Endothelial cell of umbilical vein (primary cell): ENCODE results near the gene IL23A. TPM values are rescaled to one million over a fixed set of nuclear protein-coding genes. Genes with fewer than 3 reads are reported as not detected.

ENCODE experiments used
- BruUV-seq: library from RNA; stranded (reverse); fragments of 400-500 nt; replicated peaks from 2 replicates; lab custom pipeline; 2021; lab: Mats Ljungman, UMichigan
- CTCF ChIA-PET: fragments of 300-600, 350-600 bp; sonication (Branson Sonifier 250); formaldehyde crosslinking; loops from one replicate; lab custom pipeline; 2021; ENCODE audit warnings: antibody characterized with exemption, inconsistent platforms; lab: Charles Lee
- POLR2A ChIA-PET: fragments of 300-600, 350-600 bp; sonication (Branson Sonifier 250); formaldehyde crosslinking; loops from one replicate; lab custom pipeline; 2021; ENCODE audit warnings: antibody characterized with exemption, inconsistent platforms; lab: Charles Lee
- DNase-seq: peaks from one replicate; pipeline ENCODE4 v3.0.0-alpha.2; 2011; ENCODE audit warnings: low read depth, low spot score
- FAIRE-seq: peaks from 2 replicates; lab custom pipeline; 2011; peaks lifted over from hg19 to GRCh38; lab: Jason Lieb, UNC
- H2AFZ ChIP-seq: 2 replicates; pipeline ENCODE4 v1.6.0; 2012; ENCODE audit warnings: low read depth, low read length, control low read depth, inconsistent platforms
- H3K27ac ChIP-seq: 2 replicates; pipeline ENCODE4 v1.5.1; 2011; ENCODE audit warnings: low read depth, mild to moderate bottlenecking, control low read depth, low read length, moderate library complexity; ENCODE audit not compliant: insufficient read depth
- H3K27me3 ChIP-seq, 2 experiments: 2 replicates each; pipeline versions ENCODE4 v1.6.0 to v1.6.1; 2011; ENCODE audit warnings: low read length in 2 of 2, mixed read lengths in 1 of 2; ENCODE audit not compliant: control insufficient read depth in 2 of 2, insufficient read depth in 2 of 2
- H3K36me3 ChIP-seq, 2 experiments: 2 replicates in 1 of 2; 3 replicates in 1 of 2; pipeline ENCODE4 v1.5.1; 2011; ENCODE audit warnings: low read length in 2 of 2, mild to moderate bottlenecking in 1 of 2, moderate library complexity in 1 of 2; ENCODE audit not compliant: control insufficient read depth in 2 of 2, insufficient read depth in 2 of 2; ENCODE audit errors: extremely low read depth in 1 of 2
- H3K4me1 ChIP-seq: 3 replicates; pipeline ENCODE4 v1.5.1; 2011; ENCODE audit warnings: mild to moderate bottlenecking, low read length; ENCODE audit not compliant: control insufficient read depth, insufficient read depth; ENCODE audit errors: extremely low read depth
- H3K4me2 ChIP-seq: 2 replicates; pipeline ENCODE4 v1.6.1; 2011; ENCODE audit warnings: low read length, control low read depth, mixed read lengths; ENCODE audit not compliant: insufficient read depth
- H3K4me3 ChIP-seq, 3 experiments: fragments of 200-600 bp in 1 of 3; sonication (generic), shearing (Covaris generic) in 1 of 3; replicated peaks in 1 of 3; 2 replicates each; pipeline ENCODE4 v1.5.1; 2011 to 2016; ENCODE audit warnings: control low read depth in 3 of 3, low read length in 3 of 3, mild to moderate bottlenecking in 2 of 3, inconsistent platforms in 1 of 3, low read depth in 1 of 3, moderate library complexity in 1 of 3; ENCODE audit not compliant: insufficient read depth in 1 of 3
- H3K79me2 ChIP-seq: 2 replicates; pipeline ENCODE4 v1.6.0; 2012; ENCODE audit warnings: low read length, inconsistent platforms; ENCODE audit not compliant: control insufficient read depth, insufficient read depth
- H3K9ac ChIP-seq: replicated peaks from 2 replicates; pipeline ENCODE3; 2011; ENCODE audit warnings: low read length, control low read depth; ENCODE audit not compliant: insufficient read depth; ENCODE audit errors: extremely low read depth
- H3K9me1 ChIP-seq: replicated peaks from 3 replicates; pipeline ENCODE4 v1.6.0; 2011; ENCODE audit warnings: mild to moderate bottlenecking, low read length; ENCODE audit not compliant: control insufficient read depth, insufficient read depth; ENCODE audit errors: extremely low read depth
- H3K9me3 ChIP-seq: replicated peaks from 2 replicates; pipeline ENCODE4 v1.5.1; 2012; ENCODE audit warnings: low read length, inconsistent platforms; ENCODE audit not compliant: control insufficient read depth, insufficient read depth
- H4K20me1 ChIP-seq: replicated peaks from 2 replicates; pipeline ENCODE3; 2011; ENCODE audit warnings: mild to moderate bottlenecking, low read length; ENCODE audit not compliant: control insufficient read depth, insufficient read depth; ENCODE audit errors: extremely low read depth
- EZH2 ChIP-seq: IDR thresholded peaks from 2 replicates; pipeline ENCODE4 v1.6.1; 2012; ENCODE audit warnings: borderline replicate concordance, low read depth, mild to moderate bottlenecking, moderate library complexity, low read length, inconsistent platforms; ENCODE audit not compliant: severe bottlenecking
- FOS ChIP-seq: IDR thresholded peaks from 2 replicates; pipeline ENCODE4 v1.6.1; 2011; ENCODE audit warnings: mild to moderate bottlenecking, low read length, moderate library complexity, borderline replicate concordance; ENCODE audit not compliant: insufficient read depth
- GATA2 ChIP-seq: IDR thresholded peaks from 2 replicates; pipeline ENCODE4 v1.7.0; 2011; ENCODE audit warnings: low read depth, mild to moderate bottlenecking, moderate library complexity, mixed read lengths, low read length; ENCODE audit not compliant: insufficient read length, insufficient read depth
- JUN ChIP-seq: IDR thresholded peaks from 2 replicates; pipeline ENCODE4 v1.6.1; 2011; ENCODE audit warnings: borderline replicate concordance, low read depth; ENCODE audit not compliant: insufficient read length, insufficient read depth
- MYC ChIP-seq: IDR thresholded peaks from one replicate; pipeline ENCODE4 v1.6.1; 2011; ENCODE audit warnings: mild to moderate bottlenecking, low read depth, low read length
- POLR2A ChIP-seq: IDR thresholded peaks from 2 replicates; pipeline ENCODE4 v1.6.1; 2012; ENCODE audit warnings: low read depth, mild to moderate bottlenecking, control low read depth, low read length
- POLR2AphosphoS5 ChIP-seq: IDR thresholded peaks from 2 replicates; pipeline ENCODE4 v1.6.1; 2012; ENCODE audit warnings: low read depth, mild to moderate bottlenecking, control low read depth, low read length, moderate library complexity; ENCODE audit not compliant: insufficient read depth
- dilution Hi-C: fragments of 300-500 bp; cut with MboI; formaldehyde crosslinking; loops from one replicate; pipeline ENCODE4 v1.15.0; 2019; ENCODE audit warnings: low sequenced_read_pairs; ENCODE audit not compliant: extremely low pct_ligation_motif_present
- intact Hi-C: fragments of 100-400 bp; cut with micrococcal nuclease; formaldehyde crosslinking; loops from one replicate; pipeline ENCODE4 v1.10.0; 2022
- polyA plus RNA-seq, 4 experiments: library from polyadenylated mRNA; depleted of rRNA in 3 of 4; stranded (reverse) in 3 of 4; unstranded in 1 of 4; fragments of >200 nt; gene quantifications; 2 replicates each; pipeline versions ENCODE4 v1.2.1 to v1.2.3, GENCODE V29; 2011 to 2012; ENCODE audit warnings: missing spikeins in 1 of 4
- total RNA-seq: library from RNA; stranded (reverse); gene quantifications from 2 replicates; pipeline ENCODE4 v1.2.3, GENCODE V29; 2021
- TF ChIP-seq, protein P1 (sequence below), 2 donors: IDR thresholded peaks; 1 replicate in 1 of 2; 2 replicates in 1 of 2; pipeline ENCODE4 v1.5.1; 2011; ENCODE audit warnings: low read length in 2 of 2, mild to moderate bottlenecking in 2 of 2, moderate library complexity in 2 of 2, control low read depth in 1 of 2, inconsistent platforms in 1 of 2, low read depth in 1 of 2; ENCODE audit not compliant: insufficient read depth in 1 of 2; ENCODE audit errors: extremely low read depth in 1 of 2
- TF ChIP-seq, protein P2 (sequence below): IDR thresholded peaks from 2 replicates; pipeline ENCODE4 v1.6.1; 2011; ENCODE audit not compliant: insufficient read depth, insufficient read length

IL23A gene
- total and polyA plus RNA-seq, 2 donors (not counting 3 experiments of a cell fraction or from before 2014, with no cell fraction given) = 0.12 TPM; not detected in 1

DNA sequence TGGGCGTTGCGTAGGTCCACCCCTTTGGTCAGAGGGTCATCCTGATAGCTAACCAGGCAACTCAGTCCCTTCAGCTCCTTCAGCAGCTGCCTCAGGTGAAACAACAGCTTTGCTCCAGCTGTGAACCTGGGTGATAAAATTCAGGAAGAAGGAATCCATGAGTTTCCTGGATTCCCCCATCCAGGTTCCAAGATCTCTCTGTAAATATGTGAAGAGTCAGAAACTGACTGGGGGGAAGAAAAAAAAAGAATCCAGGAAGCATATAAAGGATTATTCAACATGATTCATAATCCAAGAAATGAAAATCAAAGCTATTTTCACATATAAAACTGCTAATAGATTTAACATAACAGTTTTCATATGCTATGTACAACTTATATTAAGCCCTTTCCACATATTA is 12.6 kb downstream of the IL23A start:
- FAIRE-seq = no peak
- H3K36me3 ChIP-seq = peaks cover 23 to 54% of the 10 kb centered on the region in 2 experiments
- intact Hi-C loops = no loop called here
- H4K20me1 ChIP-seq = no peaks in the 10 kb centered on the region
- dilution Hi-C loops = no loop called here
- no peak overlapping the region for H3K4me2 ChIP-seq
- H3K4me1 ChIP-seq = no peaks in the 10 kb centered on the region
- no peaks in the 10 kb centered on the region for H3K9me3 ChIP-seq
- H3K4me3 ChIP-seq = no peak overlapping the region
- TF ChIP-seq JUN (no peak), GATA2 (no peak), MYC (no peak), POLR2AphosphoS5 (no peak), EZH2 (no peak), POLR2A (no peak), FOS (no peak)
- TF ChIP-seq, protein P1, sequence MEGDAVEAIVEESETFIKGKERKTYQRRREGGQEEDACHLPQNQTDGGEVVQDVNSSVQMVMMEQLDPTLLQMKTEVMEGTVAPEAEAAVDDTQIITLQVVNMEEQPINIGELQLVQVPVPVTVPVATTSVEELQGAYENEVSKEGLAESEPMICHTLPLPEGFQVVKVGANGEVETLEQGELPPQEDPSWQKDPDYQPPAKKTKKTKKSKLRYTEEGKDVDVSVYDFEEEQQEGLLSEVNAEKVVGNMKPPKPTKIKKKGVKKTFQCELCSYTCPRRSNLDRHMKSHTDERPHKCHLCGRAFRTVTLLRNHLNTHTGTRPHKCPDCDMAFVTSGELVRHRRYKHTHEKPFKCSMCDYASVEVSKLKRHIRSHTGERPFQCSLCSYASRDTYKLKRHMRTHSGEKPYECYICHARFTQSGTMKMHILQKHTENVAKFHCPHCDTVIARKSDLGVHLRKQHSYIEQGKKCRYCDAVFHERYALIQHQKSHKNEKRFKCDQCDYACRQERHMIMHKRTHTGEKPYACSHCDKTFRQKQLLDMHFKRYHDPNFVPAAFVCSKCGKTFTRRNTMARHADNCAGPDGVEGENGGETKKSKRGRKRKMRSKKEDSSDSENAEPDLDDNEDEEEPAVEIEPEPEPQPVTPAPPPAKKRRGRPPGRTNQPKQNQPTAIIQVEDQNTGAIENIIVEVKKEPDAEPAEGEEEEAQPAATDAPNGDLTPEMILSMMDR (IDR thresholded peaks at IDR 0.05; ENCODE audit: extremely low read depth in 1 of 2, insufficient read depth in 1 of 2, low read depth in 1 of 2, low read length in 2 of 2) = no peak
- TF ChIP-seq, protein P2, sequence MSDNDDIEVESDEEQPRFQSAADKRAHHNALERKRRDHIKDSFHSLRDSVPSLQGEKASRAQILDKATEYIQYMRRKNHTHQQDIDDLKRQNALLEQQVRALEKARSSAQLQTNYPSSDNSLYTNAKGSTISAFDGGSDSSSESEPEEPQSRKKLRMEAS = no peak
- no peak overlapping the region for H2AFZ ChIP-seq
- ChIA-PET CTCF (interaction anchor here (1.0 to 1.6 kb wide), 3 partner anchors 9 to 93 kb away, joined by 3 to 6 read pairs (median 4); partner anchors contain the start of genes ANKRD52 and STAT2), POLR2A (no interaction called here)
- no TSS peak for BruUV-seq
- H3K79me2 ChIP-seq = no peaks in the 10 kb centered on the region
- no peaks in the 10 kb centered on the region for H3K27me3 ChIP-seq
- no peak overlapping the region for H3K27ac ChIP-seq
- H3K9ac ChIP-seq = no peak overlapping the region
- DNase-seq = no peak
- H3K9me1 ChIP-seq = no peaks in the 10 kb centered on the region
